T follicular helper cell (primary cell): ENCODE measurements around the gene ACTR6.
"Not testable (repeated sequence)": the region's sequence is repeated elsewhere in the genome, so short reads cannot be mapped to it uniquely, and the experiment has no call there.

Source experiments
- DNase-seq: peaks from one replicate; pipeline ENCODE4 v3.0.0-alpha.2; 2020; ENCODE audit warnings: low read depth

Gene ACTR6

DNA sequence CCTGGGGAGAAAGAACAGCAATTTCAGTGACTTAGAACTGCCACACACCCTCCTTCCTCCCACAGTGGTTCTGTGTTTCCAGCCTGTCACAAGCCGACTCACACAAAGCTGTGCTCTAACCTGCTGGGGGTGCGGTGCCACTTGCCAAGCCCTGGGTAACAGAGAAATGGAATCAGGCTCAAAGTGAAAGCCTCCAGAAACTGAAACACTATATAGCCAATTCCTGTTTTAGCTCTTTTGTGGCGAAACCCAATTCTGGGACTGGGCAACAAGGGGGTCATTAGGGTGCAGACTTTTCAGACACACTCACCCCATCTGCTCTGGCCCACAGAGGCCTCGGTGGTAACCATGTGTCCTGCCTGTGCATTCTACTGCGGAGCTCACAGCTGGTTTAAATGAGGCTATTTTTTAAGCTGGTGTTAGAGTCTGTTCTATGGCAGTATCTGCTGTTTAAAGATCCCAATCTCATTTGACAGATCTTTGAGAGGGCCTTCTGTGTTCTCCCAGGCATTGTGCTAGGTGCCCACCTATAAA is 15.2 kb upstream of the ACTR6 start:
- no peak for DNase-seq

DNA sequence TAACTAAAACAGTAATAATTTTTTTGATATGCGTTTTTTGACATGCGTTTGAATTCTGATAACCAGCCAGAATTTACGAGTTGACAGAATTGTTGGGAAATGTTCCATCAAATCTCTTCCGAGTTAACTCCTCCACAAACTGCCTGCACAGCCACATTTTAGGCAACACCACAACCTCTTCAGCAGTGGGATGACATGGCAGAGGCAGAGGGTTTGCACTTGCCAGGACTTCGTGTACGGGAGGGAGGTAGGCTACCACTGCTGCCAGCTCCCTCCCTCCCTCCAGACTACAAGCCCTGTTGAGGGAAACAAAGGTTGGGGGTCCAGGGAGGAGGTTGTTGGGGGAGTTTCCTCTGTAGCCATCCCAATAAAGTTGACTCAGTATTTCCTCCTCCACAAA is 14.5 kb upstream of the ACTR6 start:
- no peak for DNase-seq

DNA sequence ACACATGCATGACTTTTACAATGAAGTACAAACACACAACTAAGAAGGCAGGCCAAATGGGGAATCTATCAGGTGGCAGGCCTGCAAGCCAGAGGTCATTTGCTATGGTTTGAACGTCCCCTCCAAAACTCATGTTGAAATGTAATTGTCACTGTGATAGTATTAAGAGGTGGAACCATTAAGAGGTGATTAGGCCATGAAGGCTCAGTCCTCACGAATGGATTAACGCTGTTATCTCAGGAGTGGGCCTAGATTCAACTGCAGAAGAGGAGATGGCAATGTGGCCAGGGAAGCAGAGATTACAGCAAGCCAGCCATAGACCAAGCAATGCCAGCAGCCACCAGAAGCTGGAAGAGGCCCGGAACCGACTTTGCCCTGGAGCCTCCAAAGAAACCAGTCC is 13.5 kb upstream of the ACTR6 start:
- no peak for DNase-seq

DNA sequence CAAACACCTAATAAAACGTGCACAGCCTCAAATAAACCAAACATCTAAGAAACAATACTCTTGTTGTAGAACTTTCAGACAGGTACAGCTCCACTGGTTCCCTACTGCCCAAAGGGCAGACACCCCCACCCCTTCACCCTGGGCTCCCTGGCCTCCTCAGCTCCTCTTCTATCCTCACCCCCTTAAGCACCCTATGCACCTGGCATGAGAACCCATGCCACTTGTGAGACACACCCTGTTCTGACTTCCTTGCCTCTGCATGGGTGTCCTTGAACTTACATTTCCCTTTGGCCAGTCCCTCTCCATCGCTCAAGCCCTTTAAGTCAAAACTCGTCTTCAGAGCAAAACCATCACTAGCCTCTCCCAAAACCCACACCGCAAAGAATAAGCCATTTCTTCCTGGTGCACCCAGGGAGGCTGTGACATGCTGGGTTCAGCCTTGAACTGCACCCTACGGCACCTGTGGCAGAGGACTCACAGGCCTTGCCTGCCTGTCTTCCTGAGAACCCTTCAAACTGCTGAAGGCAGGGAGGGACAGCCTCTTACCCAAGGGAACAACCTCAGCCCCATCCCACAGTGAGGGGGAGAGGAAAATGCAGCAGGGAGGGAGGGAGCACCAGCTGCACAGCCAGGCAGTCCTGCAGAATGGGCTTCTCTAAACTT is 12.6 kb upstream of the ACTR6 start:
- DNase-seq, result no peak

DNA sequence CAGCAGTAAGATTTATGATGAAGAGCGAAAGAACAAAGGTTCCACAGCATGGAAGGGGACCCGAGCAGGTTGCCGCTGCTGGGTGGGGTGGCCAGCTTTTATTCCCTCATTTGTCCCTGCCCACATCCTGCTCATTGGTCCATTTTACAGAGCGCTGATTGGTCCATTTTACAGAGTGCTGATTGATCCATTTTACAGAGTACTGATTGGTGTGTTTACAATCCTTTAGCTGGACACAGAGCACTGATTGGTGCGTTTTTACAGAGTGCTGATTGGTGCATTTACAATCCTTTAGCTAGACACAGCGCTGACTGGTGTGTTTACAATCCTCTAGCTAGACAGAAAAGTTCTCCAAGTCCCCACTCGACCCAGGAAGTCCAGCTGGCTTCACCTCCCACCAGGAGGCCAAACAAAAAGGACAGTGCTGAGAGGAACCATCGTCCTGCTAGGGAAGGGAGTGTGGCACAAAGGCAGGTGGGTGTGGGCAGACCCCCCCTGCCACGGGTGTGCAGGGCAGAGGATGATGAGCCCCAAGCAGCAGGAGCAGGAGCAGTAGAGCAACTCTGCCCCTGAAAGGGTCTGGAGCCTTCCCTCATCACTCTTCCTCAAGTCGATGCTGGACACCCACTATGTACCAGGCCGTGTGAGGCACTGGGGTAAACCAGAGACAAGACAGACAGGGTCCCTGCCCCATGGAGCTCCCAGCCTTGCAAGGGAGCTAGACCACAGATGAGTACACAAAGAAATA is 11.6 kb upstream of the ACTR6 start:
- not testable (repeated sequence) for DNase-seq

DNA sequence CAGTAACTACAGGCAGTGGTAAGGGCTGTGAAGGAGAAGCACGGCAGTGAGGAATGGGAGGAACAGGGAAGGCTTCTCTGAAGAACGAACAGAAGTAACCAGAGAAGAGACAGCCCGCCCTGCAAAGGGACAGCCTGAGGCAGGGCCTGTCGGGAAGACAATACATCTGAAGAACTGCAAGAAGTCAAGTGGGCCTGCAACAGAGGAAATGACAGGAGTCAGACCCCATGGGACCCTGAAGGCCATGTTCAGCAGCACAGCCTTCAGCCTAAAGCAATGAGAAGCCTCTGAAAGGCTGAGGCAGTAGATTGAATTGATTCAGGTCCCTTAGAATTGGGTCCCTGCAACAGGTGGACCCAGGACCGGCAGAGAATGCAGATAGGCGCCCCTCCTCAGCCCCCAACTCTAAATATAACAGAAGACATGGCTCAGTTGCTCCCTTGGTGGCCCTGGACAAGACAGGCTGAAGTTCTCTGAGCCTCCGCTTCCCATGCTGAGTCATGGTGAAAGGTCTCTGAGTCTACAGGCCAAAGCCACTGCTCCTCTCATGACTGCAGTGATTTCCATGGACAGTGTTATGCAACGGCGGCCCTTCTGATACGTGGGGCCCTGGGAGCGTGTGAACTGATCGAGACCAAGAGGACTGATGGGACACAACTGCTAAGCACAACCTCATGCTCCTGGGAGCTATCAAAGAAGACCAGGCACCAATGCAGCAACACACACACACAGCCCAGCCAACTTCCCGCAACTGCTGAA is 10.8 kb upstream of the ACTR6 start:
- DNase-seq, result no peak

DNA sequence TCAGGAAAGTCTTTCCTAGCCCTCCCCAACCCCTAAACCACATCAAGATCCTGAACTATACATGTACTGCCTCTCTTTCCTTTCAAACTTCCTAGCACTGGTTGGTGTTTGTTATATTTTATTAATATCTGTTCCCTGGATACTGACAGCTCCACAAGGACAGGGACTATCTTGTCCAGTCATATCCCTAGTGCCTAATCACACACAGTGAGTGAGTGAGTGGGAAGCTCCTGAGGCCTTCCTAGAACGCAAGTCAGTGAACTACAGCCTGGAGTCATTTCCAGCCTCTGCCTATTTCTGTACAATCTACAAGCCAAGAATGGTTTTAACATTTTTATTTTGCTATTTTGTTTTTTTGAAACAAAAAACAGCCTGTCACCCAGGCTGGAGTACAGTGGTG is 7.5 kb upstream of the ACTR6 start:
- no peak for DNase-seq

DNA sequence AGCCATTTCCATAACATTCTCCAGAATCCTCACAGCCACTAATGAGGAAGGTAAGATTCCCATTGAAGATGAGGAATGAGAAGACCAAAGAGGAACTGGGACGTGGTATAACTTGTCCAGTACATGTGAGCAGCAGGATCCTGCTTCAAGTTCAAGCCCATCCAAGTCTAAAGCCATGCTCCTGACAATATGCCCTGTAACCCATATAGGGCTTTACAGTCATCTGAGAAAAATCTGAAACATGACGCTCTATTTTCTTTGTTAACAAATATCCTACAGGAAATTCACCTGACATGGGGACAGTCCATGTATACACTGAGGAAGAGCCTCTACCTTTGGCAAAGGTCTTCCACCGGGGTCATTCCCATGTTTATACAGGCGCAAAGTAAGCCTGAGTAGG is 3.1 kb upstream of the ACTR6 start:
- no peak for DNase-seq

DNA sequence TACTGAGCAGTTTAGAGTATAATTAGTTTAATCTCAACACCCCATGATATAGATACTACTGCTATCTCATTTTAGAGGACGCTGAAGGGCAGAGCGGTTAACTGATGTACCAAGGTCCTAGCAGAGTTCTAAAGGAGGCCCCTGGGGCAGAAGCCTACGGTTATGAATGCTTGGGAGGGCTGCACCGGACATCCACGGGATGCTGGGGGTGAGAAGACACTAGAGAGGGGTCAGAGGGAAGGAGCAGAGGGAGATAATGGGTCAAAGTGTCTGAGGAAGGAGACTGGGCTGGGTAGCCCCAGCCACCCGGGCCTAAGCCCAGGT is 1.6 kb upstream of the ACTR6 start:
- no peak for DNase-seq

DNA sequence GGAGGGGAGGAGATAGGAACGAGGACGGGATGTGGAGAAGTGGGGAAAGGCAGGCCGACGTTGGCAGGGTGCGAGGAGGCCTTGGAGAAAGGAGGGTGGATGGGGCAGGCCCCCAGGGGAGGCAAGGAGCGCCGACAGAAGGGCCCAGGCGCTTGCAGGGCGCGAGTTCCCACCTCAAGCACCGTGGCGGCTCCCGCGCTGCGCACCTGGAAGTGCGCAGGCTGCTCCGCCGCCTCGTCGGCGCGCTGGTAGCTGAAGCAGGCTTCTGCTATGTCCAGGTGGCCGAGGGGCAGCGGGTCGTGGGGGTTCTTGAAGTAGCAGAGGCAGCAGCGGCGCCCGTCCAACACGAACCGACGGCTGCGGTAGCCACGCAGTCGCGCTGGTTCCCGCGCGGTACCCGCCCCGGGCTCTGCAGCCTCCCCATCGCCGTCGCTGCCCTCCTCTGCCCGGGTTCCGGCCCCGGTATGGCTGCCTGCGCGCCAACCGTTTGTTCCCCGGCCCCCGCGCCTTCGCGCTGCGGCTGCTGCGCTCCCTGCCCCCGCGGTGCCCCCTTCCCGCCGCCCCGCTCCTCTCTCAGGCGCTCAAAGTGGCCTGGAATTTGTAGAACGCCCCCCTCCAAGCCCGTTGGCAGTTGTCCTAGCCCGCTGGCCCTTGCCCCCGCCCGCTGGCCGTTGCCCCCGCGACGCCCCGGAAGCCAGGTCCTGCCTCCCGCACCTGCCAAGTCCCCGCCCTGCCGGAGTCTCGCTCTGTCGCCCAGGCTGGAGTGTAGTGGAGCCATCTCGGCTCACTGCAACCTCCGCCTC is 1.1 kb upstream of the ACTR6 start:
- DNase-seq, result peak; percentile 66

DNA sequence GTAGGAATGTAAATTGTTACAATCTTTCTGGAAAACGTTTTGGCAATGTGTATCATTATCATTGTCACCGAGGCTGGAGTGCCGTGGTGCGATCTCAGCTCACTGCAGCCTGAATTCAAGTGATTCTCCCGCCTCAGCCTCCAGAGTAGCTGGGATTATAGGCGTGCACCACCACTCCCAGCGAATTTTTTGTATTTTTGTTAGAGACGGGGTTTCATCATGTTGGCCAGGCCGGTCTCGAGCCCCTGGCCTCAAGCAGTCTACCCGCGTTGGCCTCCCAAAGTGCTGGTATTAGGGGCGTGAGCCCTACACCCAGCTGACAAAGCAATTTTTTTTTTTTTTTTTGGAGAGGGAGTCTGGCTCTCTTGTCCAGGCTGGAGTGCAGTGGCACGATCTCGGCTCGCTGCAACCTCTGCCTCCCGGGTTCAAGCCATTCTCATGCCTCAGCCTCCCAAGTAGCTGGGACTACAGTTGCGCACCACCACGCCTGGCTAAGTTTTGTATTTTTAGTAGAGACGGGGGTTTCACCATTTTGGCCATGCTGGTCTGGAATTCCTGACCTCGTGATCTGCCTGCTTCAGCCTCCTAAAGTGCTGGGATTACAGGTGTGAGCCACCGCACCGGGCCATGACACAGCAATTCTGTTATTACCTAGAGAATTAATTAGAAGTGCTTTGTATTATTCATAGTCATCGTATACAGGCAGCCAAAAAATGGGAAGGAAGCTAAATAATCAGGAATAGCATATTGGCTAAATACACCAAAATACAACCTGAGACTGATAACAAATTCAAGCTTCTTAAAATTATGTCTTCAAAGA is 1.2 kb downstream of the ACTR6 start:
- no peak for DNase-seq

DNA sequence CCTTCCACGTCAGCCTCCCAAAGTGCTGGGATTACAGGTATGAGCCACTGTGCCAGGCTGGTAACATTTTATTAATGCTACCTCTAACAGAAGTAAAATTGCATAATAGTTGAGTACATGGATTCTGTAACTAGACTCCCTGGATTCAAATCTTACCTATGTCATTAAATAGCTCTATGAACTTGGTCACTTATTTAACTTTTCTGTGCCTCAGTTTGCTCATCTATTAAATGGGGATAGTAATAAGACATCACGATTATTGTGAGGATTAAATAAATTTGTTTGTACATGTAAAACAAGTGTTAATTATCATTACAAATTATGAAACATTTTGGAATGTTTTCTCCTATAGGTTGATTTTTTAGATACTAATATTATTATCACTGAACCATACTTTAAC is 6.7 kb downstream of the ACTR6 start:
- no peak for DNase-seq

DNA sequence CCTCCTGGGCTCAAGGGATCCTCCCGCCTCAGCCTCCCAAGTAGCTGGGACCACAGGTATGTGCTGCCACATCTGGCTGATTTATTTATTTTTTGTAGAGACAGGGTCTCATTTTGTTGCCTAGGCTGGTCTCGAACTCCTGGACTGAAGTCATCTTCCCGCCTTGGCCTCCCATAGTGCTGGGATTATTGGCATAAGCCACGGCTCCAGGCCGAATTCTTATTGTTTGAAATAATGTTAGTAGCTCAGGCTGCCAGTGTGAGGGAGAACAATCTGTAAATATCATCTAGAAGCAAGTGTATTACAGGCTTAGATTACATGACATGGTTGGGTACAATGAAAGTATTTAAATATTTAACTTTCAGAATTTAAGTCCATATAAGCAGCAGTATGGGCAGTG is 8.2 kb downstream of the ACTR6 start:
- DNase-seq, result no peak

DNA sequence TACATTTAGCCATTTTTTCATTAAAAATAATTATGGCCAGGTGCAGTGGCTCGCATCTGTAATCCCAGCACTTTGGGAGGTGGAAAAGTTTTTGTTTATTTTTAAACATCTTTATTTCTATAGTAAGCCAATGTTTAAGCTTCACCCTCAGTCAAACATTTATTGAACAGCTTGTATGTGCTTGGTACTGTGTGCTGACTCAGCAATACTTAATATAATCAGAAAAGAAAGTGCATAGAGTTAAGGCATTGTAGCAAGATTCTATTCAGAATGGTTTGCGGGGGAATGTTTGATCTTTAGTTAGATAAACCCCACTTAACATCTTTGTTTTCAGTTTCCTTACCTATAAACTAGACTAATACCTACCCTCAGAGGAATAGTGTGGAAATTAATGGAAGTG is 11.1 kb downstream of the ACTR6 start:
- no peak for DNase-seq

DNA sequence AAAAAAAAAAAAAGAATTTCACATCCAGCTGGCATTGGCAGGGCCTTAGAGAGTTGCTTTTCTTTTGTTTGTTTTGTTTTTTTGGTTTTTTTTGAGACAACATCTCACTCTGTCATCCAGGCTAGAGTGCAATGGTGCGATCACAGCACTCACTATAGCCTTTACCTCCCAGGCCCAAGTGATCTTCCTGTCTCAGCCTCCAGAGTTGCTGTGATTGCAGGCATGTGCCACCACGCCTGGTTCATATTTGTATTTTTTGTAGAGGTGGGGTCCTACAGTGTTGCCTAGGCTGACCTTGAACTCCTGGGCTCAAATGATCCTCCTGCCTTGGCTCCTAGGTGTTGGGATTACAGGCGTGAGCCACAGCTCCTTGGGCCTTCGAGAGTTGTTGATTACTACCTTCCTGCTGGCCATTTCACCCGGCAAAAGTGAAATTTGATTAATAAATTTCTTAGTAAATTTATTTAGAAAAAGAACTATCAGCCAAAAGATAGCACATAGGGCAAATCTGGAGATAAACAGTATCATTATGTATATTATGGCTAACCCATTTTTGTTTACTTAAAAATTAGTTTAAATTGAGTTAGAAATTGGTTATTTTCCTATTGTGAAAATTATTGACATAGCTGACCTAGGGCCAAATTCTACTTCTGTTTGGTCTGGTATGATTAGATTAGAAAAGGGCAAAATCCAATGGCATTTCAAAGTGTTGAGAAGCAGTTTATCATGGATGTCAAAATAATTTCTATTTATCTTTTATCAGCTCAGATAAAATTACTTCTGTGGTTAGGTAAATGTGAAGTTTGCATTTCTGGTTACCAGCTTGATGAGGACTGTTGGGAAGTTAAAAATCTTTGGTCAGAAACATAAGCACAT is 12.6 kb downstream of the ACTR6 start:
- no peak for DNase-seq

DNA sequence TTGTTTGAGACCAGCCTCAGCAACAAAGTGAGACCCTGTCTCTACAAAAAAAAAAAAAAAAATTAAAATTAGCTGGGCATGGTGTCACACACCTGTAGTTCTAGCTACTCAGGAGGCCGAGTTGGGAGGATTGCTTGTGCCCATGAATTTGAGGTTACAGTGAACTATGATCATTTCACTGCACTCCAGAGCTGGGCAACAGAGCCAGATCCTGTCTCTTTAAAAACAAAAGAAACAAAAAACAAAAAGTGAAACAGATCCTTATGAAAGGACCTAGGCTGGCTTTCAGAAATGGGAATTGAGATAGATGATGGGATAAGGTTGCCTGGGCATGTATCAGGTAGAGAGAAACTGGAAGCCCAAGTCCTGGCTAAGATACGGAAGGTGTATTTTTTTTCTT is 13.9 kb downstream of the ACTR6 start:
- no peak for DNase-seq

DNA sequence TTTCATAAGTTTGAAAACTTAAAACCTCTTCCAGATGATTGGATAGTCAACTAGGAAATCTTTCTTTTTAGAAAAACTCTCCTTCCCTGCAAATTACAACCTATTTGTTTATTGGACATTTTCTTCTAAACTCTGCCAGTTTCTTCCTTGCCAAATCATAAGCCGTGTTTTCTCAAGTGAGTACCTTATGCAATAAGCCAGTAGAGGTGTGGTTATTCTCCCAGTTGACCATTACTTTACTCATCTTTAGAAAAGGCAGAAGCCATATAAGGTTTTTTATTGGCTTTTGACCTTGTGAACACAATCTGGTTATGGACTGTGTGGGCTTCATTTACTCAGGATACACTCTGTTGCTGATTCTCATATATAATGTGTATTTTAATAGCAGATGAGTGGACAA is 14.6 kb downstream of the ACTR6 start:
- no peak for DNase-seq

DNA sequence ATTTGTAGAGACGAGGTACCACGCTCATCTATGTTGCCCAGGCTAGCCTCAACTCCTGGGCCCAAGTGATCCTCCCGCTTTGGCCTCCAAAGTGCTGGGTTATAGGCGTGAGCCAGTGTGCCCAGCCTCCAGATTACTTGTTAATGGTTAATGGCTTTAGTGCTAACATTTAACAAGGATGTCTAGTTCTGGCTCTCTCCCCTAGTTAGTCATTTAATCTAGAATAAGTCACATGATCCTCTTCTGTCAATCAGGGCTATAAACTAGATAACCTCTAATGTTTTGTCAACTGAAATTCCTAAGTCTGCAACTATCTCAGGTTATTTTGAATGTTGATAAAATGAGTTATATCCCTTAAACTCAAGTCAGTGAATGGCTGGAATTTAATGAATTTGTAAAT is 15.7 kb downstream of the ACTR6 start:
- DNase-seq, result no peak

DNA sequence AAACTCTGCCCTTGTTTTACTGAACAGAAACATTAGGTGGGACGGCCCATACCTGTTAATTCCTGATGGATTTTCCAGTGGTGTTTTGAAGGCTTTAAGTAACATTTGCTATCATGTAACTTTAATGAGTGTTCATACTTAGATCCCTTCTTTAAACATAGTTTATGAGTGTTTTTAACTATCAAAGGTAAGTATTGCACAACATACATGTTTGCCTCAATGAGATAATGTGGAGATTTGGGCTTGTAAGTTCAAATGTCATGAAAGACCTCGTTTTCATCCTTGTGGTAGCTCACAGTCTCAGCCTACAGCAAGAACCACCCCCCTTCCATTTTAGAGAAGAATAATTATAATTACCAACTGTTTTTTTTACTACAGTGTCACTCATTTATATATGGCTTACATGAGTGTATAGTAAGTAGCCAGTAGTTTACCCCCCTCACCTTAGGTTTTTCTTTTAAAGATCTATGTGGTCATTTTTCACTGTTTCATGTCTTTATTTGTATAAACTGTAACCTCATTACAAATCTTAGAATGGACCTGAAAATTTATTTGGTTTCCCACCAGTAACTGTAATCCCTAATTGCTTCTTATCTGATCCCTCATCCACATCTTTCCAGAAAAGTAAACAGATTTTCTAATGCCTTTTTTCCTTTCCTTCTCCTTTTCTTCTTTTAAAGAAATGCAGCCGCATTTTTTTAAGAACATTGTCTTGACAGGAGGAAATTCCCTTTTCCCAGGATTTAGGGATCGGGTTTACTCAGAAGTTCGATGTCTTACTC is 18.9 kb downstream of the ACTR6 start:
- DNase-seq, result no peak

DNA sequence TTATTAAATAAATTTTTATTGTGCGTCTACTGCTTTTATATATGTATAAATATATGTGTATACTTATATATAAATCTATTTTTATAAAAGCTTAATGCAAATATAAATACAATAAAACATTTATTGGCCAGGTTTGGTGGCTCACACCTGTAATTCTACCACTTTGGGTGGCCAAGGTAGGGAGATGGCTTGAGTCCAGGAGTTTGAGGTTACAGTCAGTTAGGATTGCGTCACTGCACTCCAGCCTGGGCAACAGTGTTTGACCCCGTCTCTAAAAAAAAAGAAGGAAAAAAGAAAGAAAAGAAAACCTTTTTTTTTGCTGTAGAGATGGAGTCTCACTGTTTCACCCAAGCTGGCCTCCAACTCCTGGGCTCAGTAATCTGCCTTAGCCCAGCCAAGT is 20.9 kb downstream of the ACTR6 start:
- no peak for DNase-seq
